Lung microvascular endothelial cell (primary cell): ENCODE measurements around the gene VANGL2. TPM values are rescaled to one million over a fixed set of nuclear protein-coding genes. Genes with fewer than 3 reads are reported as not detected.

Experiments used
- DNase-seq, 2 donors: peaks; one replicate each; pipeline versions ENCODE4 v3.0.0 to v3.0.0-alpha.2; 2010; ENCODE audit warnings: low read depth in 2 of 2
- total RNA-seq: library from RNA; depleted of rRNA; stranded (reverse); fragments of >200 nt; gene quantifications from 2 replicates; pipeline ENCODE4 v1.2.1, GENCODE V29; 2014

The VANGL2 gene
- total RNA-seq, 1 donor from 2014 or later, result not detected

DNA sequence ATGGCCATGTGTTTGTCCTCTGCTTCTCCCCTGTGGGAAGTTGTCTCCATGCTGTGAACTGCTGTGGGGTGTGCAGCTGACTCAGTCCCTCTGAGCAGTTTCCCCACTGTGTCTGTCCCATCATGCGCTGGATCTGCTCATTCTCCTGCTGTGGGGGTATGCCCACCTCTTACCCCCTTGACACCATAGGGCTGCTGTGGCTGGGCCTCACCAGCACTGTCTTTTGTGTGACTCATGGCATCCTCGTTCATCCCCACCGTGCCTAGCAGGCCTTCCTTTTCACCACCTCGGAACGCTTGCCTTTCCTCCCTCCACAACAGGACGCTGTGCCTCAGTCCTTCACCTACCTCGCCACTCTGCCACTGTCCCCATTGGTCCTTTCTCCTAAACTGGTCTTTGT lies 27.3 kb downstream of the VANGL2 start:
- no peak for DNase-seq

GRCh38 chr1:160428053-160428452 lies 27.7 kb downstream of the VANGL2 start:
- DNase-seq, result no peak

DNA sequence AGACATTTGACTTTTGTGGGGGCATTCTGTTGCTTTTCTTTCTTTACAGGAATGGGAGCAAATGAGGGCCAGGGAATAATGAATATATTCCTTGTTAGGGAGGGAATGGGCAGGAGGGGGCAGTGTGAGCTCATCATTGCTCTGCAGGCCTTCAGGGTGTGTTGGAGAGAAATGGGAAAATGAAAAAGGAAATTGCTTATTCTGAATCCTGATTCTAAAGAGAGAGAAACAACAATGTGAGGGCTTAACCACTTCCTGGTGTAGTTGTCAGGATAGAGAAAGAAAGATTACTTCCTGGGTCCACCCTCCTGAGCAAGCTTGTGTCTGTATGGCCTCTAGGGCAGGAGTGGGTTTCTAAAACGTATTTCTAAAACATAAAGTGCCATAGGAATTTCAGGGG lies 28.3 kb downstream of the VANGL2 start:
- peak; percentile 49 to 66 for DNase-seq

DNA sequence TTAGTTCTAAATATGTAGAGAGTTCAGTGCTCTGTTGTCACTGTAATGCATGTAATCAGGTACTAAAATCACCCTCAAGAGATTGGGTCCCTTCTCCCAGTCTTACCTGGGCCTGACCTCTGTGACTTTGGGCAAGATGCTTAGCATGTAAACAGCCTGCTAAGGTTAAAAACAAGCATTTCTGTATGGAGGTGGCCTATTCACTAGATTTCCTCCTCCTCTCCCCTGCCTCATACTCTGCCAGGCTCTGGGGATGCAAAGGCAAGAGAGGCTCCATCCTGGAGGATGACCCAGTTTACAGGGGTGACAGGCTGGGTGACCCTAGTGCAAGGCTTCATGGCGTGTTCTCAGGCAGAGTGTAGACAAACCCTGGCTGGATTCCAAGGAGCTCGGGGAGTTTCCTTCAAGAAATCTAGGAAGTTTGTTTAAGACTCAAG lies 28.8 kb downstream of the VANGL2 start:
- no peak for DNase-seq

GRCh38 chr1:160429702-160430535 lies 29.6 kb downstream of the VANGL2 start:
- no peak for DNase-seq

DNA sequence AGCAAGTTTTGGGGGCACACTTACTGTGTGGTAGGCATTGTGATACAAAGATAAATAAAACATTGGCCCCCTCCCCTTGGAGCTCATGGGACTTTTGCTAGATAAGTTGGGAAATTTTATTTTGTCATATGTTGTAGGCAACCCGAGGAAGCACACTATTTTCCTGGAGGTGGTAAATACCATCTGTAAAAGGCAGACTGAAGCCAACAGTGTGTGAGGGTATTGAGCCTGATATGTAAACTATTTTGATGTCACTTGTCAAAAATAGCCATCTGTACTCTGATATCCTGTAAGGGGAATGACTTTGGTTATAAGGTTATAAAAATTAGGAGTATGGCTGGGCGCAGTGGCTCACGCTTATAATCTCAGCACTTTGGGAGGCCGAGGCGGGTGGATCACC lies 30.6 kb downstream of the VANGL2 start:
- DNase-seq, result no peak

- no peak for DNase-seq
Observed at GRCh38 chr1:160431571-160431970, 31.2 kb downstream of the VANGL2 start.

- DNase-seq, result no peak
Observed at GRCh38 chr1:160432371-160432786, 32.0 kb downstream of the VANGL2 start.

DNA sequence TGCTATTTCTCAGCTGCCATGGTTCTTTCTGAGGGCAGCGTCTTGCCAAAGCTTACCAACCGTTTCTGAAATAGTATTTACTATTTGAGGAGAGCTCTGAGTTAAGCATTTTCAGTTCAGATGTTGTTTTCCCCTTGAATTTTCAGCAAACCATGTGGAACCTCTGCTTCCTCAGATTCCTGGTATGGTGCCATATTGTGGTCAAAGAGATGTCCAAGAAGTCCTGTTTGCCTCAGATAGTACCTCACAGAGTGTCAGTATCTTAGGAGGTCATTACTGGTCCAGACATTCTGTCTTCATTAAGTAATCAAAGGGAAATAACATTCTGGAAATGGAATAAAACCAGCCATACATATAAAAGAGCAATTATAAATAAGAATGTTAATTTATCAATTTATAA lies 36.6 kb downstream of the VANGL2 start:
- DNase-seq, result no peak

DNA sequence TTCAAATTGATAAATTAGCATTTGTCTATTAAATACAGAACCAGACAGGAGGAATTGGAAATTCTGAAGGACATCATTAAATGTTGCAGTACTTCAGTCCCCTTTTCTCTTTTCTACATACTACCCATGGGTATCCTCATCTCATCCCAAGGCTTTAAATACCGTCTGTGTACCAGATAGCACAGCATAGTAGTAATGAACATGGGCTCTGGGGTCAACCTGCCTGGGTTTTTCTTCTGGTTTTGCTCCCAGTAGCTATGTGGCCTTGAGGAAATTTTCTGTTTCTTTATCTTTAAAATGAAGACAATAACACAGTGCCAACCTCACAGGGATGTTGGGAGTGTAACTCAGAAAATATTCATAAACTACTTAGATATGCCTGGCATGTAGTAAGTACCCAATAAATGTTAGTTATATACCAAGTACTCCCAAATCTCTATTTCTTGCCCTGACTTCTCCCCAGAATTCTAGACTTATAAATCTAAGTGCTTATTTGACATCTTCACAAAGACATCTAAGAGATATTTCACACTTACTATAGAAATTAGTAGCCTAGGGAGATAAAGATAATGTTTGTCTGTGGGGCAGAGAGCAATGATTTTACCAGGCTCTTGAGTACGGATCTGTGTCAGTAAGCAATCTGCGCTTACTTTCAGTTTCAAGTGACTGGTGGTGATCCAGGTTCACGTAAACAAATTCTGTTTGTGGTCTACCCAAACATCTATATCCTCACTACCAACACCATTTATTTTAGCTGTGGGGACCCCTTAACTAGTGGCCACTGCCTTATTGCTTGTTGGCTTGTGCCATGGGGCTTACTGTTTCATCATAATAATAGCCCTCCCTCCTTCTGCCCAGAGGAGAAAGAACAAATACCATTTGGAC lies 37.3 kb downstream of the VANGL2 start:
- peak in 1 of 2 donors; percentile 11 for DNase-seq

DNA sequence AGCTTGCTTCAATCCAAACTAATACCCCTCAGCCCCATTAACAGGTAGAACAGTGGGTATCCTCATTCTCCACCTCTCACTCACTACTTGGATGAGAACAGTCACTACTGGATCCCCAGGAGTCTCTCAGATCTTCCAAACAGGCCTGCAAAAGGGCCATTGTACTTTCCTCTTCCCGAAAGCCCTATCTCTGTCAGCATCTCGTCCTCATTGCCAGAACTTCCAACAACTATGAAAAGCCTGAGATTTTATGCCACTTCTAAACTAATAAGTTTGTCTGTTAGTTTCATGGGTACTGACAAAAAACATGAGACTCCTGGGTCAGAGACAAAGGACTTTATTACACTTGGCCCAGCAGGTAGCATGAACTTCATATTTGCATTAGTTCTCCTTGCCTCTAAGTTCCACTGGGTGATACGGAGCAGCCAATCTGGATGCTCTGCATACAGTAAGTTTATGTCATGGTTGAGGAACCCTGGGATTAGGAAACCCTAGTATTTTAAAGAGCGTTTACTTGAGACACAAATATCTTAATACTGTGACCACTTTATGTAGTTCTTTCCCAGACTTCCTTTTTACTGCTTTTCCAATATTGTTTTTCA lies 38.1 kb downstream of the VANGL2 start:
- no peak for DNase-seq

DNA sequence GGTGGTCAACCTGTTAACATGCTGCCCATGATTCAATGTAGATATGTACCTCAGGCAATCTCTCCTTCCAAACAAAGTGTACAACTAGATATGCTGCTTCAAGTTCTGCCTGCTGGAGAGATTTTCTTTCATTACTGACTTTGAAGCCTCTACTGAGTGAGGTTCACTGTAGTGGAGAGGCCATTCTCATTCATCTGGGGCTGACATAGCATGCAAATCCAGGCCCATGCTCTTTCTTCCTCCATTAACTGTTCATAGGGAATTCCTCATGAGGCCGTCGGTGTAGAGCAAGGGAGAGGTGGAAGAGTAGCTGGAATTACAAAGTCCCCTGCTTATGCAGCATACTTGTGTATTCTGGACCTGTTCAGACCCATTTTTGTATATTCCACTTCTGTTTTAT lies 38.6 kb downstream of the VANGL2 start:
- no peak for DNase-seq

DNA sequence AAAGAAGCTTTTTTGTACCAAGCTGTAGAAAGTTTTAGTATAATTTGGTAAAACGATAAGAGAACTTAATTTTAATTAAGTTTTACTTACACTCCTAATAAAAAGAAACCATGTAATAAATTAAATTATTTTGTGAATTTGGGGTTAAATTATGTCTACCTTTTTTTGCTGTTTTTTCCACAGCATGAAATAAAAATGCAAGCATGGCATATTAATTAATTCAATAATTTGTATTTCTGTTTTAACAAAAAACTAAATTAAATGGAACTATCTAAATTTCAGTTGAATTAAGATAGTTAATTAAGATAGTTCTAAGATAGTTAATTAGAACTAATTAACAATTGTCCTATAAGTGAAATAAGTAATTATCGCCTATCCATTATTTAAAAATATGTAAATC lies 39.4 kb downstream of the VANGL2 start:
- DNase-seq, result no peak

GRCh38 chr1:160446945-160447600 lies 46.7 kb downstream of the VANGL2 start:
- DNase-seq, result no peak

- no peak for DNase-seq
Observed at GRCh38 chr1:160449494-160449893, 49.1 kb downstream of the VANGL2 start.

DNA sequence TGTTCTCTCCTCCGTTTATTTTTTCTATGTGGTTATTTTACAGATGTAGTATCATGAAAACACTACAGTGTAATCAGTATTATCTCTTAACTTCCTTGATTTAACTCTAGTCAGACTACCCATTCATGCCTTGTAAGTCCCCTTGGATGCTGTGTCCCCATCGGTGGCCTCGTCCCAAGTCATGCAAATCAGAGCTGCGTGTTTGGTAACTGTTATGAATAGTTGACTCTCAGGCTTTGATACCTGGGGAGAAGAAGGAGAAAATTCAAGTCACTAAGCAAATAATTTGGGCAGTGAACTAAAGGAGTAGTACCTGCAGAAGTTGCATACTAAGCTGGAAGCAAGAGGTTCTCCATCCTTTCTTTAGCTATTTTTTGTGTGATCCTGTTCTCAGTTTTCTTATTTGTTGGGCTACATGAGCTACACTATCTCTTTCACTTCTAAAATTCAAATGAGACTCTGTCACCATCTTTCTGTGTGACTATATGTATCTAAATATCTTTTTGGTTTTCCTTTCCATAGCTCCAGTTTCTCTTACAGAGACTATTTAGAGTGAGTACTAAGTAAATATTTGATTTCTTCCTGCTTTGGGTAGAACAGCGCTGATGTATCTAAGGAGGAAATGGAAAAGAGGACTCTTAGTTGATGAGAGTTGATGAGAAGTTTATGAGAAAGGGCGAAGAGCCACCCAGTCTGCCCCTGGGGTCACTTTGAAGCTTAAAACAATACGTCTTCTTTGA lies 50.9 kb downstream of the VANGL2 start:
- DNase-seq, result no peak

- no peak for DNase-seq
Observed at GRCh38 chr1:160451859-160452232, 51.5 kb downstream of the VANGL2 start.

DNA sequence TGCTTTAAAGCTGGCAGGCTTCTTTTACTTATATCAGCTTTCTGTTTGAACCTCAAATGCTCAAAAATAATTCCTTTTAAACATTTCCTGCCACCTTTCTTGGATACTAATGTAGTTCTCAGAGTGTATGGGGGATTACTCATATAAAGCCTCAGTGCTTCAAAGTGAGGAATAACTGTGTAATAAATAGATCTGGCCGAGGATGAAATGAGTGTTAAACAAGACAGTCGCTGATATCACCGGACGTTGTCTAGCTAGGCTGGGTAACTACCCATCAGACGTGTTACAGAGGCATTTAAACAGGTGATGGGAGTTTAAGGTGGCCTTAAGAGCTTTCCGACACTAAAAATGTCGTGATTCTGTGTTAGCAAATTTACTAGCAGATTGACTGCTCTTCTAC lies 53.1 kb downstream of the VANGL2 start:
- DNase-seq, result no peak

- DNase-seq, result no peak
Observed at GRCh38 chr1:160454371-160455152, 54.2 kb downstream of the VANGL2 start.

DNA sequence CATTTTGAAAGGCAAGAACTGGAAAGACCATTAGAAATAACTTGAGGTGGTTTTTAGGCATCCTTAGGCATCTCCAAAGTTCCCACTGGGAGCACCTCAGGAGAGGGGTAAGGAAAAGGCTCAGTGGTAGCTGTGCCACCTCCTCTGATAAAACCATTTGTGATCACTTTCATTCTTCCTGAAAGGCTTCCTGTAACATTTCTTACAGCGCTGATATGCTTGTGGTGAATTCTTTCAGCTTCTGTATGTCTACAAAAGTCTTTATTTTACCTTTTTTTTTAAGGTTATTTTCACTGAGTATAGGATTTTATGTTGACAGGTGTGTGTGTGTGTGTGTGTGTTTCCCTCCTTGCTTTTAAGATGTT lies 54.8 kb downstream of the VANGL2 start:
- DNase-seq, result no peak
